ENCODE results near the gene NR2C2. TPM values are rescaled to one million over a fixed set of nuclear protein-coding genes. Genes with fewer than 3 reads are reported as not detected.
A peak's percentile ranks its signal among the peaks of the same experiment; 100 is the strongest.

Gene NR2C2
- total RNA-seq, 4 donors from 2014 or later: 36.4 to 43.9 (median 40.8) TPM

DNA sequence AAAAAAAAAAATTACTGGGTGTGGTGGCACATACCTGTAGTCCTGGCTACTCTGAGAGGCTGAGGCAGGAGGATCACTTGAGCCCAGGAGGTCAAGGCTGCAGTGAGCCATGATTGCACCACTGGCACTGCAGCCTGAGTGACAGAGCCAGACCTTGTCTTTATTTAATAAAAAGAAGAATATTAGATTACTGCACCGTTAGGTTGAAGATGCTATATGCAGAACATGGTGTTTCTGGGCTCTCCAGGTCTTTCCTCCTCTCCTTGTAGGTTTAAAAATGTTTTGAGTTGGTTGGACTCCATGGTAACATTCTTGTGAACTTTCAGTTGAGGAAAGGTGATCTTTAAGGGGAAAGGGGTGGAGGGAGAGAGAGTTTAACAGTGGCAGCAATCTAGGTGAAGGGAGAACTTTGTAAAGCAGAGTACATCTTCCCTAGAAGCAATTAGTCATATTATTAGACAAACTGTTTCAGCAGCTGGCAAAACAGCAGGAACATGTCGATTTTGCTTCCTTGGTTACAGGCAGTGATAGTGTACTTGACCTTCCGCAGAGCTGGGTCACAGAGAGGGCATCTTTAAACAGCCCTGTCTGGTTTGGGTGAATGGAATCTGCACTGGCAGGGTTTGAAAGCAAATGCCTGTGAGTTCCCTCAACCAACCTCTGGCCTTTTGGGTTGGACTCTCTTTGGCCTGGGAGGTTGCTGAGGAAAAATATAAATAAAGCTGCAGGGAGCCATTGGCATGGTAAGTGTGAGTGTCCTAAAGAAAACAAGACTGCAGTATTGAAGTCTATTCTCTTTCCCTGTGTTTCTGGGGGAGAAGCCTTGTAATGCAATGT, 42.8 kb downstream of the NR2C2 start:
- 36% methylated on average over 3 of the region's 3 CpGs for WGBS
- TF ChIP-seq, protein P1, sequence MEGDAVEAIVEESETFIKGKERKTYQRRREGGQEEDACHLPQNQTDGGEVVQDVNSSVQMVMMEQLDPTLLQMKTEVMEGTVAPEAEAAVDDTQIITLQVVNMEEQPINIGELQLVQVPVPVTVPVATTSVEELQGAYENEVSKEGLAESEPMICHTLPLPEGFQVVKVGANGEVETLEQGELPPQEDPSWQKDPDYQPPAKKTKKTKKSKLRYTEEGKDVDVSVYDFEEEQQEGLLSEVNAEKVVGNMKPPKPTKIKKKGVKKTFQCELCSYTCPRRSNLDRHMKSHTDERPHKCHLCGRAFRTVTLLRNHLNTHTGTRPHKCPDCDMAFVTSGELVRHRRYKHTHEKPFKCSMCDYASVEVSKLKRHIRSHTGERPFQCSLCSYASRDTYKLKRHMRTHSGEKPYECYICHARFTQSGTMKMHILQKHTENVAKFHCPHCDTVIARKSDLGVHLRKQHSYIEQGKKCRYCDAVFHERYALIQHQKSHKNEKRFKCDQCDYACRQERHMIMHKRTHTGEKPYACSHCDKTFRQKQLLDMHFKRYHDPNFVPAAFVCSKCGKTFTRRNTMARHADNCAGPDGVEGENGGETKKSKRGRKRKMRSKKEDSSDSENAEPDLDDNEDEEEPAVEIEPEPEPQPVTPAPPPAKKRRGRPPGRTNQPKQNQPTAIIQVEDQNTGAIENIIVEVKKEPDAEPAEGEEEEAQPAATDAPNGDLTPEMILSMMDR (IDR thresholded peaks at IDR 0.05): no peak
- TF ChIP-seq EP300 (IDR thresholded peaks at IDR 0.05): no peak
- Histone ChIP-seq H3K27me3 (no peaks in the 10 kb centered on the region), H3K4me1 (peaks cover 33 to 60% (median 54%) of the 10 kb centered on the region in 4 donors), H3K27ac (replicated peaks in 1 of 4) (peak overlapping the region in 1 of 4 donors; percentile 4), H3K9me3 (no peaks in the 10 kb centered on the region), H3K4me3 (no peak overlapping the region), H3K36me3 (no peaks in the 10 kb centered on the region)
- intact Hi-C loops (cut with DNase I): no loop called here
- no peak for DNase-seq (ENCODE audit: extremely low spot score)

DNA sequence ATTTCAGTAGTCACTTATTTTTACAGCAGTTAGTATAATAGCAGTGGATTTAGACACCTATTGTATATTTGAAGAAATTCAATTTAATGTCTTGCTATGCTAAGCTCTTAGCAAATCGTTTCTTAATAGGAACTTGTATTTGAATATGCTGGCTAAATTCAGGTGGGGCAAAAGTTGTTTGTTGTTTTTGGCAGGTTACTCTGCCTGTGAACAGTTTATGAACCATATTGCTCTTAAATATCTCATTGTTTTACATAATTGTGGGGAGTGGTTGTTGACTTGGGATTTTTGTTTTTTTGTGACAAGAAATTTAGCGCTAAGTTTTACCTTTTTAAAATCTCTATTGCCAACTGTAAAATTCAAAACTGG, 43.4 kb downstream of the NR2C2 start:
- no peaks in the 10 kb centered on the region for H3K27me3 ChIP-seq
- TF ChIP-seq, protein P1 (IDR thresholded peaks at IDR 0.05): no peak
- TF ChIP-seq EP300 (IDR thresholded peaks at IDR 0.05) (no peak), POLR2AphosphoS5 (IDR thresholded peaks at IDR 0.05) (no peak), POLR2A (IDR thresholded peaks at IDR 0.05; ENCODE audit: low read depth) (no peak)
- peak overlapping the region in 1 of 4 donors; percentile 4 for H3K27ac ChIP-seq (replicated peaks in 1 of 4)
- H3K4me1 ChIP-seq: peaks cover 33 to 60% (median 52%) of the 10 kb centered on the region in 4 donors
- WGBS: 55% methylated on average over 2 of the region's 2 CpGs
- intact Hi-C loops (cut with DNase I): no loop called here
- DNase-seq (ENCODE audit: extremely low spot score): no peak
- H3K4me3 ChIP-seq: no peak overlapping the region
- H3K36me3 ChIP-seq: no peaks in the 10 kb centered on the region
- no peaks in the 10 kb centered on the region for H3K9me3 ChIP-seq

DNA sequence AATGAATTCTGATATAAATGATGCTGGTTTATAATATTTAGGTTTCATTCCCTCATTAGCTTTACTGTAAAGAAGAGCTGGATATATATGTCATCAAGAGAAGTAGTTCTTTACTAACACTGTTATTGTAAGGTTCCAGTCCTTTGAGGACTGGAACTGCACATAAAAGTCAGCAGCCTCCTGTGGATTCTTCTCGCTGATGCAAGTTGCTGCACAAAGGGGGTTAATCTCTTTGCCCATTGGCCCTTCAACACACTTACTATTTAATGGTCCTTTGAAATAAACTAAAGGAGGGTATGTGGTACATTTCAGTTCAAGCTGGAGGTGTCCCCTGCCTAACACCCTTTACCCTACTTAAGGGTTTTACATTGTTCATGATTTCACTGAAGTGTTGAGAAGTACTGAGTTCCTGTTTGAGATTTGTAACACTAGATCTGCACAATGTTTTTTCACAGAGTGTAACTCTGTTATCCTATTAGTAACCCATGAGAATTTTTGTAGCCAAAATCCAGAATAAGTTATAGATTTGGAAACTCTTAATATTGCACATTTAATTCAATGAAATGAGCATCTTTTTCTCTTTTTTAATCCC, 43.9 kb downstream of the NR2C2 start:
- no peak for DNase-seq (ENCODE audit: extremely low spot score)
- no peaks in the 10 kb centered on the region for H3K36me3 ChIP-seq
- H3K9me3 ChIP-seq: no peaks in the 10 kb centered on the region
- no peaks in the 10 kb centered on the region for H3K27me3 ChIP-seq
- H3K4me3 ChIP-seq: no peak overlapping the region
- intact Hi-C loops (cut with DNase I): no loop called here
- H3K27ac ChIP-seq (replicated peaks in 1 of 4): no peak overlapping the region
- TF ChIP-seq, protein P1 (IDR thresholded peaks at IDR 0.05): no peak
- TF ChIP-seq POLR2AphosphoS5 (IDR thresholded peaks at IDR 0.05) (no peak), EP300 (IDR thresholded peaks at IDR 0.05) (no peak), POLR2A (IDR thresholded peaks at IDR 0.05; ENCODE audit: low read depth) (no peak)
- WGBS: 93% methylated on average over 1 of the region's 1 CpG
- peaks cover 33 to 58% (median 47%) of the 10 kb centered on the region in 4 donors for H3K4me1 ChIP-seq

DNA sequence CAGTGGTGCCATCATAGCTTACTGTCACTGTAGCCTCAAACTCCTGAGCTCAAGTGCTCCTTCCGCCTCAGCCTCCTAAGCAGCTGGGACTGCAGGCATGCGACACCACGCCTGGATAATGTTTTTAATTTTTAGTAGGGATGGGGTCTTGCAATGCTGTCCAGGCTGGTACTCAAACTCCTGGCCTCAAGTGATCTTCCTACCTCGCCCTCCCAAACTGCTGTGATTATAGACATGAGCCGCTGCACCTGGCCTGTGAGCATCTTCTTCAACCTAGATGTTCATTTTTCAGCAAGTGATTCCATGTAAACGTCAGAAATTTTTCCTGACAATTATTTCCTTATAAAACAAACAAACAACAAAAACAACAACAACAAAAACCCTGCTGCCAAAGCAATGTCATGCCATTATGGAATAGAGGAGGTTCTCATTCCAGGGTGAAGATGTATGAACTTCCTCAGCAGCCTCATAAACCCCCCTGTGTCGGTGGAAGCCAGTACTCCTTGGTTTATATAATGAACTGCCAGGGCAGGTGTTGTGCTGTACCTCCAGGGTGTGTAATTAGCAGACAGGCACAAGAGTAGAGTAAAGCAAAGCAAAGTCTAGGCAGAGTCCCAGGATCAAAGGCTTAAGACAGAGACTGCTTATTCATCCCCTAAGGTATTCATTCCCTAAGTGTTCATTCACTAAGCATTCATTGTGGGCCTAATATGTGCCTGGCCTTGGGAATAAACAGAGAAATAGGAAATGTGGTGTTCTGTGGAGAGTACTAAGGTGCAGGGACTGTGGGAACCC, 44.6 kb downstream of the NR2C2 start:
- DNase-seq (ENCODE audit: extremely low spot score): no peak
- H3K27ac ChIP-seq (replicated peaks in 1 of 4): no peak overlapping the region
- no peak overlapping the region for H3K4me3 ChIP-seq
- no peaks in the 10 kb centered on the region for H3K27me3 ChIP-seq
- no peak for TF ChIP-seq EP300 (IDR thresholded peaks at IDR 0.05)
- TF ChIP-seq POLR2AphosphoS5 (IDR thresholded peaks at IDR 0.05): no peak
- TF ChIP-seq POLR2A (IDR thresholded peaks at IDR 0.05; ENCODE audit: low read depth): no peak
- TF ChIP-seq, protein P1 (IDR thresholded peaks at IDR 0.05): no peak
- intact Hi-C loops (cut with DNase I): no loop called here
- WGBS: 95% methylated on average over 7 of the region's 7 CpGs
- H3K4me1 ChIP-seq: peaks cover 33 to 52% (median 41%) of the 10 kb centered on the region in 4 donors
- no peaks in the 10 kb centered on the region for H3K9me3 ChIP-seq
- H3K36me3 ChIP-seq: no peaks in the 10 kb centered on the region

Data from esophagus muscularis mucosa (tissue), 4 donors.